ENCODE measurements around the gene TERT. TPM values are rescaled to one million over a fixed set of nuclear protein-coding genes. Genes with fewer than 3 reads are reported as not detected.

TERT gene
- not detected in 2 replicates for total RNA-seq

GRCh38 chr5:1294835-1295649 is at the start of gene TERT:
Gene TERT (minus strand): TSS chr5:1295068. CDS start chr5:1294989, 79 bp downstream.

GRCh38 chr5:1225081-1225480 is 69.8 kb downstream of the TERT start, which contains the start of gene SLC6A18:
Gene SLC6A18 (plus strand): TSS chr5:1225381. CDS start chr5:1225478, 97 bp downstream.

Small RNAs within 50 kb of the gene (small RNA-seq; reads per million reads assigned to genes)
- not detected for gene MIR4457

Other genes starting within 250 kb of the TERT start
- gene SLC12A7, start 183.0 kb downstream of the TERT start, total RNA-seq: 12.3 and 12.7 TPM in 2 replicates
- not detected in 2 replicates for gene SLC6A19, start 93.5 kb downstream of the TERT start, total RNA-seq
- gene SLC6A18, start 69.7 kb downstream of the TERT start, total RNA-seq: not detected in 2 replicates
- 155 and 167 TPM in 2 replicates for gene CLPTM1L, start 50.0 kb upstream of the TERT start, total RNA-seq
- 0.11 and 0.13 TPM in 2 replicates for gene SLC6A3, start 150.4 kb upstream of the TERT start, total RNA-seq
- 85.4 and 129 TPM in 2 replicates for gene LPCAT1, start 228.9 kb upstream of the TERT start, total RNA-seq